ENCODE measurements around the gene ENTPD2. TPM values are rescaled to one million over a fixed set of nuclear protein-coding genes. Genes with fewer than 3 reads are reported as not detected.

Gene ENTPD2
- total RNA-seq, 1 experiment from 2014 or later, result 9.0 TPM

DNA sequence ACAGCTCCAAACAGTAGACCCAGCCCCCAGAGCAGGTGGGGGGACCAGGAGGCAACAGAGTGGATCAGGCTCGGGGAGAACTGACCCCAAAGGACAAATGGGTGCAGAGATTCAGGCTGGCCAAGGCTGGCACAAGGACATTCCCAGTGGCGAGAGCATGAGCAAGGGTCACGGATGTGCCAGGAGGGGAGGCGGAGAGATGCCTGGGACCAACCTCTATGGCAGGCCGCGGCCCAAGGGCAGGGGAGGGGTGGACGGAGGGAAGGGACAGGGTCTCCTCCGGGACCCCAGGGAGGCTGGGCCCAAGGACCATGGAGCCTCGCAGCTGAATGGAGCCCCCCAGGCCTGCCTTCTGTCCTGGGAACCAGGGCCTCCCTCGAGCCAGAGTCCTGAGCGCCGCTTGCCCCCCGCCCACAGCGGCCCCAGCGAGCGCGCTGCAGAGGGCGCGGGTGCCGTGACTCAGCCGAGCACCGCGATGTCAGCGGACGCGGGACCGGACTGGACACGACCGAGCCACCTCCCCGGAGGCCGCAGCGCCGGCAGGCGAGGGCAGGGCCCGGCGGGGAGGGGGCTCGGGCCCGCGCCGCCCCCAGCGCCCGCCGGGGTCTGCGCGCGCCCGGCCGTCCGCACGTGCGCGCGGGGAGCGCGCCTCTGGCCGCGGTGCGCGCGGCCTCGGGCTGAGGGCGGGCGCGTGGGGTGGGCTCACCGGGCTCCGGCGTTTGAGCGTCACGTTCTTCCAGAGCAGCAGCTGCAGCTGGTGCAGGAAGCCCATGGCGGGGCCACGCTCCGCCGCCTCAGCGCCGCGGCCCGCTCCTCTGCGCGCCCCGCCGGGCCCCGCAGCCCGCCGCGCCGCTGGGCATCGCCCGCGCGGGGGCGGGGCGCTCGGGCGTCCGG is 26.2 kb downstream of the ENTPD2 start, which contains the start of gene ABCA2:
ABCA2 (minus strand) TSS at position 869 of the 894 bp plus-strand sequence; CDS start at position 772, 97 bp downstream.
- Histone ChIP-seq H3K4me1 (replicated peaks; ENCODE audit: insufficient read depth) (peaks cover 8% of the 10 kb centered on the region; the same call in 1 of the 2 replicates), H3K9me3 (ENCODE audit: insufficient read depth, low read depth) (no peaks in the 10 kb centered on the region), H2AFZ (peak within 1 kb of the TSS; percentile 84), H3F3A (ENCODE audit: insufficient read depth, low read depth) (0 out of 2 replicates have a peak, but pooled peaks cover 4% of the 10 kb centered on the region), H4K20me1 (ENCODE audit: insufficient read depth) (no peaks in the 10 kb centered on the region), H3K27me3 (ENCODE audit: insufficient read depth, low read depth) (no peaks in the 10 kb centered on the region), H3K4me3 (peak within 1 kb of the TSS; percentile 57), H3K9me2 (ENCODE audit: insufficient read depth) (no peaks in the 10 kb centered on the region), H3K4me2 (peak within 1 kb of the TSS; percentile 97), H3K79me2 (ENCODE audit: low read depth) (no peaks in the 10 kb centered on the region), H3K27ac (no peak within 1 kb of the TSS), H3K36me3 (ENCODE audit: low read depth) (no peaks in the 10 kb centered on the region)
- peak in 1 of 2 experiments; percentile 51 for DNase-seq
- POLR2A ChIA-PET (ENCODE audit: unreplicated experiment), result no interaction called here
- CTCF ChIA-PET, result interaction anchor here (0.6 to 1.3 kb wide), 3 partner anchors 49 to 237 kb away, joined by 4 to 9 read pairs (median 4); no protein-coding TSS in a partner anchor
- no TSS peak for BruUV-seq (replicated peaks)
- intact Hi-C loops (cut with micrococcal nuclease; ENCODE audit: unreplicated experiment), result loop anchor here (5.0 kb wide), 1 partner anchor 180 kb away; the partner anchor contains the start of gene PHPT1
- TF ChIP-seq, protein P1, sequence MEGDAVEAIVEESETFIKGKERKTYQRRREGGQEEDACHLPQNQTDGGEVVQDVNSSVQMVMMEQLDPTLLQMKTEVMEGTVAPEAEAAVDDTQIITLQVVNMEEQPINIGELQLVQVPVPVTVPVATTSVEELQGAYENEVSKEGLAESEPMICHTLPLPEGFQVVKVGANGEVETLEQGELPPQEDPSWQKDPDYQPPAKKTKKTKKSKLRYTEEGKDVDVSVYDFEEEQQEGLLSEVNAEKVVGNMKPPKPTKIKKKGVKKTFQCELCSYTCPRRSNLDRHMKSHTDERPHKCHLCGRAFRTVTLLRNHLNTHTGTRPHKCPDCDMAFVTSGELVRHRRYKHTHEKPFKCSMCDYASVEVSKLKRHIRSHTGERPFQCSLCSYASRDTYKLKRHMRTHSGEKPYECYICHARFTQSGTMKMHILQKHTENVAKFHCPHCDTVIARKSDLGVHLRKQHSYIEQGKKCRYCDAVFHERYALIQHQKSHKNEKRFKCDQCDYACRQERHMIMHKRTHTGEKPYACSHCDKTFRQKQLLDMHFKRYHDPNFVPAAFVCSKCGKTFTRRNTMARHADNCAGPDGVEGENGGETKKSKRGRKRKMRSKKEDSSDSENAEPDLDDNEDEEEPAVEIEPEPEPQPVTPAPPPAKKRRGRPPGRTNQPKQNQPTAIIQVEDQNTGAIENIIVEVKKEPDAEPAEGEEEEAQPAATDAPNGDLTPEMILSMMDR (conservative IDR thresholded peaks at IDR 0.05), result no peak
- no peak for TF ChIP-seq EZH2 (IDR thresholded peaks at IDR 0.05; ENCODE audit: low read depth)

GRCh38 chr9:137026828-137027227 is 27.0 kb downstream of the ENTPD2 start:
- no peak for DNase-seq
- peak overlapping the region; percentile 81 for H3K4me2 ChIP-seq

DNA sequence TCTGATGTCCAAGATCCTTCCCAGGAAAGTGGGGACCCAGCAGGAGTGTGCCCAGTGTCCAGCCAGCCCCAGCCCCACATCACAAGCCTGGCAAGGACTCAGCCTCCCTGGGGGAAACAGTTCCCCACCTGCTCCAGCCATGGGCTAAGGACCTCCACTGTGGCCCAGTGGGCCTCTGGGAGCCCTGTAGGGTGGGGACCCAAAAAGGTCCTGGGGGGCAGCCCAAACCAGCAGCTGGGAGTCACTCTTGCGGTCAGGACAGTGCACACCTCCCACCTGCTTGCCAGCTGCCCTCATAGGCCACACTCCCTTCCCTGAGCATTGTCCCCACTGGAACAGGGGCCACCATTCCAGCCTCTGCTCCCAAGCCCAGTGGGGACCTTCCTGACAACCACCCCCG is 27.5 kb downstream of the ENTPD2 start:
- ChIA-PET CTCF (interaction anchor here (0.6 to 1.1 kb wide), 5 partner anchors 9 to 570 kb away, joined by 3 to 15 read pairs (median 5); no protein-coding TSS in a partner anchor), POLR2A (ENCODE audit: unreplicated experiment) (no interaction called here)
- no peak overlapping the region for H3K27ac ChIP-seq
- H3K27me3 ChIP-seq (ENCODE audit: insufficient read depth, low read depth), result no peaks in the 10 kb centered on the region
- no peaks in the 10 kb centered on the region for H3K79me2 ChIP-seq (ENCODE audit: low read depth)
- intact Hi-C loops (cut with micrococcal nuclease; ENCODE audit: unreplicated experiment), result loop anchor here (5.0 kb wide), 1 partner anchor 179 kb away; the partner anchor contains the start of gene PHPT1
- H3K36me3 ChIP-seq (ENCODE audit: low read depth), result no peaks in the 10 kb centered on the region
- no peaks in the 10 kb centered on the region; the same call in 1 of the 2 replicates for H4K20me1 ChIP-seq (ENCODE audit: insufficient read depth)
- H3K4me1 ChIP-seq (replicated peaks; ENCODE audit: insufficient read depth), result peaks cover 8% of the 10 kb centered on the region; the same call in 1 of the 2 replicates
- H3K4me3 ChIP-seq, result no peak overlapping the region
- H3K4me2 ChIP-seq, result peak overlapping the region; percentile 81
- no TSS peak for BruUV-seq (replicated peaks)
- H3K9me2 ChIP-seq (ENCODE audit: insufficient read depth), result no peaks in the 10 kb centered on the region
- H2AFZ ChIP-seq, result no peak overlapping the region
- TF ChIP-seq, protein P1 (conservative IDR thresholded peaks at IDR 0.05), result no peak
- no peak for TF ChIP-seq EZH2 (IDR thresholded peaks at IDR 0.05; ENCODE audit: low read depth)
- peaks cover 8% of the 10 kb centered on the region; the same call in 1 of the 2 replicates for H3F3A ChIP-seq (ENCODE audit: insufficient read depth, low read depth)
- no peak for DNase-seq
- H3K9me3 ChIP-seq (ENCODE audit: insufficient read depth, low read depth), result no peaks in the 10 kb centered on the region

More at GRCh38 chr9:137026828-137027227, 27.0 kb downstream of the ENTPD2 start:
- no peak overlapping the region for H3K27ac ChIP-seq
- BruUV-seq (replicated peaks), result TSS peak; percentile 39
- H3K36me3 ChIP-seq (ENCODE audit: low read depth), result no peaks in the 10 kb centered on the region
- H3F3A ChIP-seq (ENCODE audit: insufficient read depth, low read depth), result 0 out of 2 replicates have a peak, but pooled peaks cover 4% of the 10 kb centered on the region
- intact Hi-C loops (cut with micrococcal nuclease; ENCODE audit: unreplicated experiment), result loop anchor here (5.0 kb wide), 1 partner anchor 180 kb away; the partner anchor contains the start of gene PHPT1
- no peaks in the 10 kb centered on the region for H3K27me3 ChIP-seq (ENCODE audit: insufficient read depth, low read depth)
- peak overlapping the region; percentile 54; the same call in 1 of the 2 replicates for H3K4me3 ChIP-seq
- no peaks in the 10 kb centered on the region for H3K9me3 ChIP-seq (ENCODE audit: insufficient read depth, low read depth)
- no peaks in the 10 kb centered on the region for H4K20me1 ChIP-seq (ENCODE audit: insufficient read depth)
- no peaks in the 10 kb centered on the region for H3K79me2 ChIP-seq (ENCODE audit: low read depth)
- no peaks in the 10 kb centered on the region for H3K9me2 ChIP-seq (ENCODE audit: insufficient read depth)
- ChIA-PET CTCF (interaction anchor here (0.6 to 1.1 kb wide), 3 partner anchors 48 to 207 kb away, joined by 4 to 9 read pairs (median 5); no protein-coding TSS in a partner anchor), POLR2A (ENCODE audit: unreplicated experiment) (no interaction called here)
- H3K4me1 ChIP-seq (replicated peaks; ENCODE audit: insufficient read depth), result peaks cover 8% of the 10 kb centered on the region; the same call in 1 of the 2 replicates
- TF ChIP-seq, protein P1 (conservative IDR thresholded peaks at IDR 0.05), result no peak
- TF ChIP-seq EZH2 (IDR thresholded peaks at IDR 0.05; ENCODE audit: low read depth), result no peak
- H2AFZ ChIP-seq, result no peak overlapping the region

Measured in PC-9 (cell line).